ENCODE data around the gene PLEKHM2. TPM values are rescaled to one million over a fixed set of nuclear protein-coding genes. Genes with fewer than 3 reads are reported as not detected.

The PLEKHM2 gene
- total RNA-seq, 1 experiment from 2014 or later: 49.7 TPM

DNA sequence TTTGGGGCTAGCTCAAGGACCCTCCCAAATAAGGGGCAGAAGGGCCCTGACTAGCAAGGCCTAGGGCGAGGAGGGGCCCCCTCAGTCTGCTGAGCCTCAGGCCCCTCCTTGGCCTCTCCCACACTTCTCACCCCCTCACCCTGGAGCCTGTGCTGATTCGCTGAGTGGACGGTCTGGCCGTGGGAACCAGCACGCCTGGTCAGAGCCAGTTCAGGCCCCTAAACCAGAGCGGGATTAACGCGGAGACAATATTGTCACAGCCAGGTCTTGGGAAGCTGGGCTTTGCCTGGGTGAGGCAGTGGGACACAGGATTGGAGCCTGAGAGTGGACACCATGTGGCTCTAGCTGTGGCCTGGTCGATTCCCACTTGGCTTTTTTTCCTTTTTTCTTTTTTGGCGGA, 69.7 kb downstream of the PLEKHM2 start:
- no peak overlapping the region for H3K27ac Mint-ChIP-seq
- no peak for ATAC-seq

DNA sequence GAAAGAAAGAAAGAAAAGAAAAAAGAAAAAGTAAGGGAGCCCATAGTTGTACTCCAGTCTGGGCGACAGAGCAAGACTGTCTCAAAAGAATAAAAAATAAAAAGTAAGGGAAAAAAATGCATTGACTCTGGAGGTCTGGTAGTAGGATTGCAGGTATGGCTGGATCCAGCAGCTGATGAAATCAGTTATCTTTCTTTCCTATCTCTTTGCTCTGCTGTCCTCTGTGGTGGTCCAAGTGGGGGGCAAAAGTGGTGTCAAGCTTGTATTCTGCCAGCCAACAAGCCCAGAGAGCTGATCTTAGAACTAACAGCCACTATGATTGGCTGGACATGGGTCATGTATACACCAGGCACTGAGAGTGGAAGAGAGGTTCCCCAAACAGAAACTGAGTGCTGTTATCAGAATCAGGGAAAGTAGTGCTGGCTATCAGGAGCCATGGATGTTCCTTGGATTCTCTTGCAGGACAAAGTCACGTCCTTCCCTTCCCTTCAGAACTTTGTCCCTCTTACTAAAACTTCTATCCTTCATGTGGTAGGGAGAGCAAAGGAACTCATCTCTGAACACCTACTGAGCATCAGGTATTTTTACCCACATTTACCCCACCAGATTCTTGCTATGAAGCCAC, 71.0 kb downstream of the PLEKHM2 start:
- ChIA-PET POLR2A (no interaction called here), CTCF (interaction anchor here (3.2 to 5.2 kb wide), 2 partner anchors 14 to 37 kb away, joined by 12 to 51 read pairs; partner anchors contain the start of gene TMEM82)
- H3K27ac Mint-ChIP-seq: no peak overlapping the region
- no peak for TF ChIP-seq ZNF396 (CRISPR knock-in tag; IDR thresholded peaks at IDR 0.05; ENCODE audit: borderline replicate concordance)
- 0 out of 2 replicates have a peak, but pooled peaks have one; percentile 13 for TF ChIP-seq GTF2I (CRISPR knock-in tag; conservative IDR thresholded peaks at IDR 0.05)
- TF ChIP-seq TEAD1 (CRISPR knock-in tag; IDR thresholded peaks at IDR 0.05): no peak
- TF ChIP-seq, protein P1, sequence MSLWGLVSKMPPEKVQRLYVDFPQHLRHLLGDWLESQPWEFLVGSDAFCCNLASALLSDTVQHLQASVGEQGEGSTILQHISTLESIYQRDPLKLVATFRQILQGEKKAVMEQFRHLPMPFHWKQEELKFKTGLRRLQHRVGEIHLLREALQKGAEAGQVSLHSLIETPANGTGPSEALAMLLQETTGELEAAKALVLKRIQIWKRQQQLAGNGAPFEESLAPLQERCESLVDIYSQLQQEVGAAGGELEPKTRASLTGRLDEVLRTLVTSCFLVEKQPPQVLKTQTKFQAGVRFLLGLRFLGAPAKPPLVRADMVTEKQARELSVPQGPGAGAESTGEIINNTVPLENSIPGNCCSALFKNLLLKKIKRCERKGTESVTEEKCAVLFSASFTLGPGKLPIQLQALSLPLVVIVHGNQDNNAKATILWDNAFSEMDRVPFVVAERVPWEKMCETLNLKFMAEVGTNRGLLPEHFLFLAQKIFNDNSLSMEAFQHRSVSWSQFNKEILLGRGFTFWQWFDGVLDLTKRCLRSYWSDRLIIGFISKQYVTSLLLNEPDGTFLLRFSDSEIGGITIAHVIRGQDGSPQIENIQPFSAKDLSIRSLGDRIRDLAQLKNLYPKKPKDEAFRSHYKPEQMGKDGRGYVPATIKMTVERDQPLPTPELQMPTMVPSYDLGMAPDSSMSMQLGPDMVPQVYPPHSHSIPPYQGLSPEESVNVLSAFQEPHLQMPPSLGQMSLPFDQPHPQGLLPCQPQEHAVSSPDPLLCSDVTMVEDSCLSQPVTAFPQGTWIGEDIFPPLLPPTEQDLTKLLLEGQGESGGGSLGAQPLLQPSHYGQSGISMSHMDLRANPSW (CRISPR knock-in tag; conservative IDR thresholded peaks at IDR 0.05; ENCODE audit: low read depth): no peak
- TF ChIP-seq CREB1 (CRISPR knock-in tag; IDR thresholded peaks at IDR 0.05): no peak
- no peak for TF ChIP-seq USF1 (CRISPR knock-in tag; IDR thresholded peaks at IDR 0.05)
- H3K9me3 Mint-ChIP-seq: 0 out of 2 replicates have a peak, but pooled peaks cover 3% of the 10 kb centered on the region
- no peak overlapping the region for H3K4me3 Mint-ChIP-seq
- ATAC-seq (no peak), DNase-seq (ENCODE audit: low spot score) (no peak)
- peaks cover 24% of the 10 kb centered on the region for H3K4me1 Mint-ChIP-seq
- no peaks in the 10 kb centered on the region for H3K36me3 Mint-ChIP-seq
- H3K27me3 Mint-ChIP-seq (ENCODE audit: low read depth): no peaks in the 10 kb centered on the region; the same call in 1 of the 2 replicates

More for the DNA sequence above, 69.7 kb downstream of the PLEKHM2 start:
- Mint-ChIP-seq H3K36me3 (no peaks in the 10 kb centered on the region), H3K9me3 (0 out of 2 replicates have a peak, but pooled peaks cover 3% of the 10 kb centered on the region), H3K27me3 (ENCODE audit: low read depth) (no peaks in the 10 kb centered on the region; the same call in 1 of the 2 replicates), H3K4me3 (no peak overlapping the region), H3K4me1 (peaks cover 27% of the 10 kb centered on the region)
- CTCF ChIA-PET: interaction anchor here (5.2 kb wide), 1 partner anchor 13 kb away, joined by 51 read pairs; the partner anchor contains the start of gene TMEM82
- POLR2A ChIA-PET: no interaction called here
- DNase-seq (ENCODE audit: low spot score): no peak
- TF ChIP-seq IRF2 (CRISPR knock-in tag; IDR thresholded peaks at IDR 0.05; ENCODE audit: borderline replicate concordance, low read depth): no peak
- TF ChIP-seq, protein P2, sequence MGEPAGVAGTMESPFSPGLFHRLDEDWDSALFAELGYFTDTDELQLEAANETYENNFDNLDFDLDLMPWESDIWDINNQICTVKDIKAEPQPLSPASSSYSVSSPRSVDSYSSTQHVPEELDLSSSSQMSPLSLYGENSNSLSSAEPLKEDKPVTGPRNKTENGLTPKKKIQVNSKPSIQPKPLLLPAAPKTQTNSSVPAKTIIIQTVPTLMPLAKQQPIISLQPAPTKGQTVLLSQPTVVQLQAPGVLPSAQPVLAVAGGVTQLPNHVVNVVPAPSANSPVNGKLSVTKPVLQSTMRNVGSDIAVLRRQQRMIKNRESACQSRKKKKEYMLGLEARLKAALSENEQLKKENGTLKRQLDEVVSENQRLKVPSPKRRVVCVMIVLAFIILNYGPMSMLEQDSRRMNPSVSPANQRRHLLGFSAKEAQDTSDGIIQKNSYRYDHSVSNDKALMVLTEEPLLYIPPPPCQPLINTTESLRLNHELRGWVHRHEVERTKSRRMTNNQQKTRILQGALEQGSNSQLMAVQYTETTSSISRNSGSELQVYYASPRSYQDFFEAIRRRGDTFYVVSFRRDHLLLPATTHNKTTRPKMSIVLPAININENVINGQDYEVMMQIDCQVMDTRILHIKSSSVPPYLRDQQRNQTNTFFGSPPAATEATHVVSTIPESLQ (CRISPR knock-in tag; IDR thresholded peaks at IDR 0.05): no peak

GRCh38 chr1:15755646-15756040, 71.5 kb downstream of the PLEKHM2 start:
- TF ChIP-seq TEAD4 (CRISPR knock-in tag; IDR thresholded peaks at IDR 0.05) (no peak), HMGA2 (CRISPR knock-in tag; IDR thresholded peaks at IDR 0.05) (no peak), HMGXB4 (CRISPR knock-in tag; IDR thresholded peaks at IDR 0.05) (no peak), ZNF671 (CRISPR knock-in tag; IDR thresholded peaks at IDR 0.05) (no peak), ATF1 (CRISPR knock-in tag; IDR thresholded peaks at IDR 0.05) (no peak), KAT7 (CRISPR knock-in tag; IDR thresholded peaks at IDR 0.05; ENCODE audit: borderline replicate concordance) (no peak), USF2 (CRISPR knock-in tag; IDR thresholded peaks at IDR 0.05) (no peak)
- CTCF ChIA-PET: interaction anchor here (1.0 to 5.2 kb wide), 4 partner anchors 15 to 323 kb away, joined by 3 to 51 read pairs (median 8); partner anchors contain the start of gene TMEM82
- POLR2A ChIA-PET: no interaction called here
- ATAC-seq (no peak), DNase-seq (ENCODE audit: low spot score) (no peak)
- H3K9me3 Mint-ChIP-seq: 0 out of 2 replicates have a peak, but pooled peaks cover 3% of the 10 kb centered on the region
- peaks cover 29% of the 10 kb centered on the region for H3K4me1 Mint-ChIP-seq
- H3K27me3 Mint-ChIP-seq (ENCODE audit: low read depth): no peaks in the 10 kb centered on the region; the same call in 1 of the 2 replicates
- H3K36me3 Mint-ChIP-seq: no peaks in the 10 kb centered on the region
- H3K27ac Mint-ChIP-seq: no peak overlapping the region
- H3K4me3 Mint-ChIP-seq: no peak overlapping the region

All from WTC11 (cell line).